ENCODE results near the gene ANKDD1B. TPM values are rescaled to one million over a fixed set of nuclear protein-coding genes. Genes with fewer than 3 reads are reported as not detected.

Gene ANKDD1B
- total RNA-seq, 1 donor from 2014 or later, result 0.38 TPM

DNA sequence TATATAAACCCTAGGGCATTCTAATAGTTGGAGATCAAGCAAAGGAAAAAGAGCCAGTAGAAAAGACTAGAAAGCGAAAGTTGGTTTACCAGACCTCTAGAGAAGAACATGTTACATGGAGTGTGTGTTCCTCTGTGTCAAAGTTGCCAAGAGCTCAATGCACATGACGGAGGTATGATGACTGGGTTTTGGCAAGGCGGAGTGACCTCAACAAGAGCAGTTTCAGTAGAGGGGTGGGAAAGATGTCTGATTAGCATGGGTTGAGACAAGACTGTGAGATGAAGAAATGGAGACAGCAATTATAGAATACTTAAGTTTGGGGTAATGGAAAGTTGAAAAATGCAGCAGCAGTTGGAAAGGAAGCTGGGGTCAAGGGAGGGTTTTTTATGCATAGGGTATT lies 1.6 kb downstream of the ANKDD1B start:
- no peak for DNase-seq (ENCODE audit: low spot score)
- intact Hi-C loops (cut with DNase I), result no loop called here

DNA sequence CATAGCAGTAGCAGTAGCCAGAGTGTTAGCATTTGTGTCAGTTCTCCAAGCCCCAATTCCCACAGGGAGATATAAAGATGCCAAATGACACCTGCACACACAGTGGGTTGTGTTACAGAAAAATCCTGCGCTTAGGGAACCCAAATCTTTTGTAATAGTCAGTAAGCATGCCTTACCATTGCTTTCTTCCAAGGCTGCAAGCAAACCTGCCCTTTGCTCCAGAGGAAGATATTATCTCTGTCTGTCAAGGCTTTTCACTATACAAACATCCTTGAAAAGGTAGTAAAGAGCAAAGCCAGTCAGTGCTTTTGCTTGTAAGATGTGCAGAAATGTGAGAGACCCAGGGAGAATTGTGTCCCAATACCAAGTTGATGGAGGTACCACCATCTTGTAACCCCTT lies 2.9 kb downstream of the ANKDD1B start:
- intact Hi-C loops (cut with DNase I), result no loop called here

DNA sequence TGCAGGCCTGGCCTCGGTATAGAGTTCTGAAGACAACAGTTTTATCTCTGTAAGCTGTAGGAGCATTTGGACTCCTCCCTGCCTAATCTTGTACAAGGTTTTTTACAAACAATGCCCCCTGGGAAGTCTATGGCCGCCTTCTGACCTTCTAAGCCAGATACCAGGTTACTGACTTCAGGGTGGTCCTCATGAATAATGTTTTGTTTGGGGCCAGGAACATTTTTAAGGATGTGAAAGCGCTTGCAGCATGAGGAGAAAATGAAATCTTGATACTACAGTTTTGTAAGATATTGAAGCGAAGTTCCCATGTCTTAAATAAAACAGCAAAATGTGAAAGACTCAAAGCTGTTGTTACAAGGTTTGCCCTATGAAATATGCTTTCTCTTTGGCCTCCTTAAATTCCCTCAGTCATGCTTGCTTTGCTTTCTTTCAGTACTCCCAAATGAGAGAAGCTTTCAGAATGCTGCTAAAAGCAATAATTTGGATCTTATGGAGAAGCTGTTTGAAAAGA lies 5.2 kb downstream of the ANKDD1B start:
- no peak for DNase-seq (ENCODE audit: low spot score)
- intact Hi-C loops (cut with DNase I), result no loop called here

More for the DNA sequence above, 2.9 kb downstream of the ANKDD1B start:
- DNase-seq (ENCODE audit: low spot score), result no peak

DNA sequence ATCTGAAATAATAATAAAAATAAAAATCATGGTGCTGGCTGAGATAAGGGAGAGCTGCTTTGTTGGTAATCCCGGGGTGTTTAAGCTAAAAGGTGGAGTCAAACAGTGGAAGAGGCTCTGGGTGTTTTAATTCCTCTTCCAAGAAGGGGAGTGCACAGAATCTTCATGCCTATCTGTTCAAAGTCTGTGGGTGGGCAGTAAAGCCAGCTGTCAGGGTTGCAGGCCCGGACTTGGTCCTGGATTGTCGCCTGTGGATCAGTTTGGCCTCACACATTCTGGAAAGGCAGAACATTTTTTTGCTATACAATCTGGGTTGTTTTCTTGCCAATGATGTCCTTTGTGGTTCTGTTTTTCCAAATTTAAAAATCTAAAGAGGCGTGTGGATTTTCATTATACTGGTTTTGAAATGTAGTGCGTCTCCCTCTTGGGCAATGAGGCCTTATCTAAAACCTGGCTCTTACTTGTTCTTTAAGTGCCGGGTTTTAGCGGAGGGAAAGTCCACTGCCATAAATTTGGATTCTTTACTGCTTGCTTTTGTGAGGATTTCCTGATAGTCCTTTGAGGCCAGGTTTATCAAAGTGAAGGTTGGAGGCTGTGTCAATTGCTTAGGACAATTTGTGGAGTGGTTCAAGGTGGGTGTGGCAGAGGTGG lies 5.8 kb downstream of the ANKDD1B start:
- intact Hi-C loops (cut with DNase I), result no loop called here
- no peak for DNase-seq (ENCODE audit: low spot score)

DNA sequence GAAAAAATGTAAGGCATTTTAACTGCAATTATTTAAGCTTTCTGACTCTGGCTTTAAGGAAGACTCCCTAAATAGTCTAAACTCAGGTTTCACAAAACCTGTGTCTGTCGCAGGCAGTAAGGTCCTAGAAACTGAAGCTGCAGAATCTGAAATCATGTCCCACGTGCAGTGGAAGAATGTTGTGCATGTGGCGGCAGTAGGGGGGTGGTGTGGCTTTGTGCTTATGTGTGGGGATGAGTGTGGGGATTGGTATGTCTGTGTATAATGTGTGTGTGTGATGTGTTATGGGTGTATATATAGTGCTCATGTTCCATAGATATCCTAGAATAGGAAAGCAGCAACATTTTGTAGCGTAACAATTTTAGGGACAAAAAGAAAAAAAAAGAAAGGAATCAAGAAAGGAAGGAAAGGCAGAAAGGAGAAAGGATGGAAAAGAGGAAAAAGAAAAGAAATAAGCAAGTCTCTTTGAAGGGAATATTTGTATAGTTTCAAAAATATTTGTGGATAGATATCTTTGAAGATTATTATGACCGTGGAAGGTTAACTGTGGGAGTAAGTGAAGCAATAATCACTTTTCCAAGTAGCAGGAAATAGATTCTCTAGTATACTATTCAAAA lies 6.6 kb downstream of the ANKDD1B start:
- intact Hi-C loops (cut with DNase I), result no loop called here
- no peak for DNase-seq (ENCODE audit: low spot score)

DNA sequence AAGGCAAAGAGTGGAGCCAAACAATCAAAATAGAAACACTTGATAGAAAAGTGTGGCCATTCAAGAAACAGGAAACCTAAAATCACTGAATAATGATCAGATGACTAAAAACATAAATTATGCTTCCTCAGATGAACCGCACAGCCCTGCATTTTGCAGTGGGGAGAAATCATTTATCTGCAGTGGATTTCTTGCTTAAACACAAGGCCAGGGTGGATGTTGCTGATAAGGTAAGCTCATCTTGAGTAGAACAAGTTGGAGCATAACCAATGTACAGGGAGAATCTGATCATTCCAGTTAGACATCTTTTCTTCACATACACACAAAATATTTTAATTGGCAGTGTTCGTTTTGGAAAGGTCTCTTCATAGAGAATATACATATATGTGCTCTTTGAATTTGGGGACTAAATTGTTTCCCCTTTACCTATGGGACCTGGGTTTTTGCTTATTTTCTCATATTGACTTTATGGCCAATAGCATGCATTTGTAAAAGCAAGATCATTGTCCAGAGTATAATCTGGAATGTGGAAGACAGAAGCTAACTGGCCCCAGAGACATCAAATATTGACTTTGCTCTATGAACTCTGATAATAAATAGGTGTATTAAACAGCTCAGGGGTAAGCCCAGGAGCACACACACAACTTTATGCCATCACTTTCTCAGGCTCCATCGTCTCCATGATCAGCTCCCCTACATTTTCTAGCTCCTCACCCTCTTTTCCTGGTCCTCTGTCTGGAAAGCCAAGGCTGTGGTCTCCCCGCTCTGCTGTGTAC lies 9.1 kb downstream of the ANKDD1B start:
- intact Hi-C loops (cut with DNase I), result no loop called here
- DNase-seq (ENCODE audit: low spot score), result no peak

DNA sequence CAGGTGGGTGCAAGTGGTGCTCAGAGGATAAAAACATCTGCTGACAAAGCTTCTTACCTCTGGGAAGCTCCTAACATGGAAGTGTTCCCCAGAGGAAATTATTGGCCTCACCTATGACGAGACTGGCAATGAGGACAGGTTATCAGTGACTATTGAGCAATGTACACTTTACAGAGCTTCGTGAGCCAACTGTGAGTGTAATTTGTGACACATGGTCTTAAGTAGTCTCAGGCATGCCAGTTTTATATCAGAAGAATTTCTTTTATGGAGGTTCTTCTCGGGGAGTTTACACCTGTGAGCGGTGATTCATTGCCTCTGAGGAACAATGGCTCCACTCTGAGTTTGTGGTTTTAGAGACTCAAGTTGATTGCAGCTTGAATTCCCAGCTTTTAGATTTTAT lies 11.3 kb downstream of the ANKDD1B start:
- DNase-seq (ENCODE audit: low spot score), result no peak
- intact Hi-C loops (cut with DNase I), result no loop called here

DNA sequence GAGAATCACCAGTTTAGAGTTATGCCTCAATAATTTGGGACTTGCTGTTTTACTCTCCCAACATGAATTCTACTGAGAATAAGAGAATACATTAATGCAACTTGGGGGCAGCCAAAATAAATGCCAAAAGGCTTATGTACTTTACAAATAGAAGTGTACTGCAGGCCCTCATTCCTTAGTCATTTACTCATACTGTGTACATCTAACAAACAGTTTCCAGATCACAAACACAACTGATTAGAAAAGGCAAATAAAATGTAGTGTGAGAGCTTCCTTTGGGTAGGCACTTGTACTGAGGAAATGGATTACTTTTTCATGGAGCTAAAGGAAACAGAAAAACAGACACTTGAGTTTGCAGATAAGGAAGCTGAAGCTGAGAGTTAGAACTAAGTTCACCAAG lies 12.6 kb downstream of the ANKDD1B start:
- intact Hi-C loops (cut with DNase I), result no loop called here
- no peak for DNase-seq (ENCODE audit: low spot score)

DNA sequence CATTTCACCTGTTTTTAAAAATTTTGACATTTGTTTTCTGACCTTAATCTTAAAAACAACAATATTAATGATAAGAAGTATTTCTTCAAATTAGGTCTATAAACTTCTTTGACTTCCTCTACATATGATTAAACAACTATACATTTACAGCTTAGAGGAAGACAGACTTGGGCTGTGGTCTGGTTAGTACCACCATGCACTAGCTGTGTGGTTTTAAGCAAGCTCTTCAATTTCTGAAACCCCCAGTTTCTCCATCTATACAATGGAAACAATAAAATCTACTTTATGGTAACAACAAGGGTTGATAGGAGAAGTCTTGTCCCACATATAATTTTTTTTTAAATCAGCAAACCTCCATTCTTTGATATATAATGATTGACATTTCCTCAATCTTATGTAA lies 15.7 kb downstream of the ANKDD1B start:
- intact Hi-C loops (cut with DNase I), result no loop called here
- no peak for DNase-seq (ENCODE audit: low spot score)

DNA sequence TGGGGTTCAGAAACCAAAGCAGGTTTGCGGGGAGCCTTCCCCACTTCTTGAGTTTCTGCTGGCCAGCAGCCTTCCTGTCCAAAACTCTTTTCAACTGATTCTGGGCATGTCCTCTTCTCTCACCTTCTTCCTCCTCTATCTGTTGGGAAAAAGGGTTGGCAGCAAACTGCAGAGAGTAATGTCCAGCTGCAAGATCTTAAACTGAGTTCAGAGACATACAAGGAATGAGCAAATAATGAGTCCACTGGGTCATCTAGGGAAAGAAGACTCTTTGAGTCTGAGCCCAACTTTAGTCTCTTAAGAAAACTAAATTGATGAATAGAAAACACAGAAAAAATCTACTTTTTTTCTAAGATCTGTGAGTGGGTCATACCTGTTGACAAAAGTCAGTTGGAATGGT lies 16.5 kb downstream of the ANKDD1B start:
- intact Hi-C loops (cut with DNase I), result no loop called here
- no peak for DNase-seq (ENCODE audit: low spot score)

DNA sequence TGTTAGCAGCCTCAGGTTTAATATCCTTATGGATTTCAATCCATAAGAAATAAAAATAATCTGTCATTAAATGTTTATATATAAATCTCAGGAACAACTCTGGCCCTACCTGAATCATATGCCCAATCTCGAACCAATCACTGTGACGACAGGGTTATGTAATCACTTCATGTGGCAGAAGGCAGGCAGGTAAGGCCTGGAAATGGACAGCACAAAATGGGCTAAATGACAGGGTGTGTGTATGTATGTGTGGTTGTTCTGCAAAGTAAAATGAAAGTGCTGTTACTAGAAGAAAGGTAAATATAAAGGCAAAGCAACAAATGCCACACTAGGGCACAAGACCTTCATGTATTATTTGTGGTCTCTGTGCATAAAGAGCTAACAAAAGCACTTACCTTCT lies 19.6 kb downstream of the ANKDD1B start:
- no peak for DNase-seq (ENCODE audit: low spot score)
- intact Hi-C loops (cut with DNase I), result no loop called here

DNA sequence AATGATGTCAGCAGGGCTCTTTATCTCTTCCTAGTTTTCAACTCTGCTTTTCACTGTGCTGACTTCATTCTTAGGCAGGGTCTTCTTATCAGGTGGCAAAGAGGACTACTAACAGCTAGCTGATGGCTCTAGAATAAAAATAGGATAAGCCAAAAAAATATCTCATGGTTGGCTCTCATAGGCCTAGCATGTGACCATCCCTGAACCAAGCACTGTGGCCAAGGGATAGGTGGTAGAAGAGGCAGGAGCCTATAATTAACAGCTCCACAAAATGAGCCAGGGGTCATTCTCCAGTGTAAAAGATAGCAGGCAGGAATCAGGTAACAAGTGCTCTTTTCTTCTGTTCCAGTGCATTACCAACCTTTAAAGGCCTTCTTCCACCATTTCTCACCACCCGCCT lies 21.1 kb downstream of the ANKDD1B start:
- intact Hi-C loops (cut with DNase I), result no loop called here
- no peak for DNase-seq (ENCODE audit: low spot score)

DNA sequence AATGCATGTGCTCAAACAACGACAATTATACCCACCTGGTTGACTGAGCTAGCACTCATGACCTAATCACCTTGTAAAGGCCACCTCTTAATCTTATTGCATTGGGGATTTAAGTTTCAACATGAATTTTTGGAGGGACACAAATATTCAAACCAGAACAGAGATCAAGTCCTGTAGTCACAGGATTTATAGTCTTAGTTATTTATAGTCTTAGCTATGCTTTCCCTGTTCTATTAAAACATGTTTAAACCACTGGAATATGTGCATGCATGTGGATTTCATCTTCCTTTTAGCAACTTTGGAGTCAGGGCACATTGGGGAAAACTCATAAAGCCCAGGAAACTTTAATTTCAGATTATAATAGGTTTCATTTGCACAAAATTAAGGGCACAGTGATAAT lies 26.7 kb downstream of the ANKDD1B start:
- no peak for DNase-seq (ENCODE audit: low spot score)
- intact Hi-C loops (cut with DNase I), result no loop called here

DNA sequence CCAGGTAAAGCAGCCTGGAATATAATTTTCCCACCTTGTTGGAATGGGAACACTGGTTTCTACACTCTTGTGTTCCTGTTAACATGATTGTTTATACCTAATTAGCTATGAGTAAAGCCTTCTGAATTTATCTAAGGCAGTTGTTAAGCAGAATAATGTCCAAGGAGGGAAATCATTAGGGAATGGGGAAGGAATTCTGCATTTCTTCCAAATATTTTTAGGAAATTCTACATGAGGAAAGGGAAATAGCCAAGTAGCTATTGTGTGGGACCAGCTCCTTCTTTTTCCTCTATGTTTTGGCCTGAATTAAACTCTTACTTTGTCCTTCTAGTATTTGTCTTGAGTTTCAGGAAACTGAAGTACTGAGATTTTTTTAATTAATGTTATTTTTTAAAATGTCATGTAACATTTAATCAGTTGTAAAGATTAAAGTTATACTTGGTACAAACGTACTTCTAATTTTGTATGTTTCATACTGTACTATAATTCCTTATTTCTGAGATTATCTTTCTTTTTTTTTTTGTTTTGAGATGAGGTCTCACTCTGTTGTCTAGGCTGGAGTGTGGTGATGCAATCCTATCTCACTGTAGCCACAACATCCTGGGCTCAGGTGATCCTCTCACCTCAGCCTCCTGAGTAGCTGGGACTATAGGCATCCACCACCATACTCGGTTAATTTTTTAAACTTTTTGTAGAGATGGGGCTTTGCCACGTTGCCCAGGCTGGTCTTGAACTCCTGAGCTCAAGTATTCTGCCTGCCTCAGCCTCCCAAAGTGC lies 28.5 kb downstream of the ANKDD1B start:
- DNase-seq (ENCODE audit: low spot score), result no peak
- intact Hi-C loops (cut with DNase I), result no loop called here

DNA sequence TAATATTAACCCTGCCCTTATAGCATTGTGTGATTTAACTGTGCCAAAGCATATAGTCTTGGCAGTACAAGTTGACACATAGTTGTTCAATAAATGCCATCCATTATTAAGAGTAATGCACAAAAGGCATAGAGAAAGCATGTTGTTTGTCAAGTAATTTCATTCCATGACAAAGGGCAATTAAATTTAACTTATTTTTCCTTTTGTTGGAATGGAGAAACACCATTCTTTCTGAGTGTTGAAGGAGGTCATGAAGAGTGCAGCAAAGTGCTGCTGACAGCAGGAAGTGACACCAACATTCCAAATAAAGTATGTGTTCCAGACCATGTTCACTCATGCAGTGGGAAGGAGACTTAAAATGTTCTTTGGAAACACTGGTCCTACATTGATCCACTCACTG lies 29.1 kb downstream of the ANKDD1B start:
- no peak for DNase-seq (ENCODE audit: low spot score)
- intact Hi-C loops (cut with DNase I), result no loop called here

DNA sequence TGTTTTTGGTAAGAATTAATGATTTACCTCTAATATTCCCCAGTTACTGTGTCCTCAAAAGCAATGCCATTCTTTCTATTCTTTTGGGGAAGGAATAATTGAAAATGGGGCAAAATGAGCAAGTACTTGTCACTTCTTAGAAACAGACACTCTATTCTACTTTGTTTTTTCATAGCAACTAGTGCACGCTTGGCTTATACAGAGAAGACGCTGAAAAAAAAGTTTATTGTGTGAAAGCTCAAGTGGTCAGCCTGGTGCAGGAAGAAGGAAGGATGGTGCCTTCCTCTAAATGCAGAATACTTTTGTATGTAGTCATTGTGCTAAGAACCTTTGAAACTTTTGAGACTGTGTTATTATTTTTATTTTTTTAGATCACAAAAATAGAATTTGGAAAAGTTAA lies 29.6 kb downstream of the ANKDD1B start:
- intact Hi-C loops (cut with DNase I), result no loop called here
- no peak for DNase-seq (ENCODE audit: low spot score)

DNA sequence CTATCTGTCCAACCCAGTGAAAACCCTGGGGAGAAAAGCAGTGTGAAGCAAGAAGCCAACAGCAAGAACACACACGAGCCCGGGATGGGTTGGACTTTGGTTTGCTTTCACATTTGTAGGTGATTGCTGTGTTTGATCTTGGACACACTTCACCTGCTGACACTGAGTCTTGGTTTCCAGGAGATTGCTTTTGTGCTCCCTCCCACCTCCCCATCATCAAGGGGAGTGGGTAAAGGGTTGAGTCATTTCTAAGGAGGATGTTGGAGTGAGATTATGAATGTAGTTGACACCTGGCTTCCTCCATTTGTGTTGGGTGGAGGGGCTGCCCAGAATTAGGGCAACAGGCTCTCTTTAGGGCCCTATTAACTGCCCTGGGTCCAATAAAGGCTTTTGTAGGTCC lies 37.5 kb downstream of the ANKDD1B start:
- intact Hi-C loops (cut with DNase I), result no loop called here
- DNase-seq (ENCODE audit: low spot score), result no peak

DNA sequence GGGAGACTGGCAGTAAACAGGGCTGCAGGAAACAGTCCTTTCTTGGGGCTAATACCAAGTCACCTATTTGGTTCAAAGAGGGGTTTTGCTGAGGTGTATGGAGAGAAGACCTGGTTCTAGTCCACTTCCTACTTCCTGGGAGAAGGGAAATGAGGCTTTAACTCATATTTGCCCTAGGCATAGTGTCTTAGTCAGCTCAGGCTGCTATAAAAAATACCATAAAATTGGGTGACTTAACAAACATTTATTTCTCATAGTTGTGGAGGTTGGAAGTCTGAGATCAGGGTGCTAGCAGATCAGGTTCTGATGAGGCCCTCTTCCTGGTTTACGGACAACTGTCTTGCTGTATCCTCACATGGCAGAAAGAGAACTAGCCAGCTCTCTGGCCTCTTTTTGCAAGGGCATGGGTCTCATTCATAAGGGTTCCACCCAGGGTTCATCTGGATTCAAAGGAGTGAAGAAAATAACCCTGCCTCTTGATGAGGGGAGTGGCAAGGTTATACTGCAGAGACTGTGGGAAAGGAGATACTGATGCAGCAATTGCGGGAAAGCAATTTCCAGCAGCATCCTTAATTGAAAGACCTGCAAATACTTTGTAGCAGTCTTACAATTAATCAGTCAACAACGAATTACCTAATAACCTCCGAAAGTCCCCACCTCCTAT lies 40.5 kb downstream of the ANKDD1B start:
- intact Hi-C loops (cut with DNase I), result no loop called here
- no peak for DNase-seq (ENCODE audit: low spot score)

DNA sequence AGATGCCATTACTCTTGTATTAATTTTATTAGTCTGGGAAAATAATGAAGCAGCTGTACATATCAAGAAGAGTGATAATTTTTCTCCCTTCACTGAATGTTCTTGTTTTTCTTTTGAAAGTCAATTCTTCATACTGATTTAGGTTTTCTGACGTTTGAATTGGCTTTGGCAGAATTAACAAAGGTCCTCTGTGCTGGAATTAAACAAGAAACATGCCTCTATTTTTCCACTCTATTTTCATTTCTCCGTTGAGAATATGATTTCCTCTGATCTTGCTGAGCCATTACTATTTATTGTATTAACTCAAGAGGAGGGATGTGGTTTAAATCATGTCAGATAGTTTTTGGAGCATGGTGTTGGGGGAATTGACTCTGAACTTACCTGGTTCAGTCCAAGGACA lies 42.3 kb downstream of the ANKDD1B start:
- intact Hi-C loops (cut with DNase I), result no loop called here
- no peak for DNase-seq (ENCODE audit: low spot score)
